CD14-positive monocyte (primary cell): ENCODE data around the gene ZNF385C. TPM values are rescaled to one million over a fixed set of nuclear protein-coding genes. Genes with fewer than 3 reads are reported as not detected.

Experiments used
- DNase-seq, 3 donors: peaks; one replicate each; pipeline ENCODE4 v3.0.0-alpha.2; 2011 to 2022
- H2AFZ ChIP-seq: 2 replicates; pipeline ENCODE4 v1.6.0; 2012; ENCODE audit warnings: mild to moderate bottlenecking, low read depth, low read length, inconsistent platforms; ENCODE audit not compliant: insufficient read depth, poor library complexity, severe bottlenecking
- H3K27ac ChIP-seq, 2 donors: 1 replicate in 1 of 2; 2 replicates in 1 of 2; pipeline ENCODE4 v1.5.1; 2012 to 2013; ENCODE audit warnings: low read length in 2 of 2, control low read depth in 1 of 2, inconsistent platforms in 1 of 2, low read depth in 1 of 2, mild to moderate bottlenecking in 1 of 2
- H3K27me3 ChIP-seq, 2 donors: one replicate each; pipeline versions ENCODE4 v1.6.0 to v1.6.1; 2011 to 2013; ENCODE audit warnings: low read length in 2 of 2; ENCODE audit not compliant: control insufficient read depth in 2 of 2, insufficient read depth in 2 of 2
- H3K36me3 ChIP-seq, 2 donors: replicated peaks in 1 of 2; 1 replicate in 1 of 2; 2 replicates in 1 of 2; pipeline versions ENCODE4 v1.5.1 to v1.6.1; 2012 to 2013; ENCODE audit warnings: low read length in 2 of 2, control low read depth in 1 of 2, inconsistent platforms in 1 of 2, mild to moderate bottlenecking in 1 of 2; ENCODE audit not compliant: insufficient read depth in 2 of 2, control insufficient read depth in 1 of 2
- H3K4me1 ChIP-seq, 2 donors: 1 replicate in 1 of 2; 2 replicates in 1 of 2; pipeline versions ENCODE4 v1.5.1 to v1.6.1; 2012 to 2013; ENCODE audit warnings: low read length in 2 of 2, control low read depth in 1 of 2, inconsistent platforms in 1 of 2, mild to moderate bottlenecking in 1 of 2, moderate library complexity in 1 of 2; ENCODE audit not compliant: insufficient read depth in 2 of 2, control insufficient read depth in 1 of 2
- H3K4me2 ChIP-seq: replicated peaks from 2 replicates; pipeline ENCODE3; 2012; ENCODE audit warnings: low read length, moderate library complexity, mild to moderate bottlenecking; ENCODE audit not compliant: poor library complexity, severe bottlenecking; ENCODE audit errors: extremely low read depth
- H3K4me3 ChIP-seq, 3 experiments: fragments of 200-600 bp in 1 of 3; sonication (generic) in 1 of 3; replicated peaks in 1 of 3; 1 replicate in 2 of 3; 2 replicates in 1 of 3; pipeline ENCODE4 v1.5.1; 2011 to 2013; ENCODE audit warnings: low read length in 3 of 3, mild to moderate bottlenecking in 3 of 3, control low read depth in 2 of 3, low read depth in 2 of 3, inconsistent platforms in 1 of 3, moderate library complexity in 1 of 3
- H3K79me2 ChIP-seq: 2 replicates; pipeline ENCODE4 v1.6.0; 2012; ENCODE audit warnings: mild to moderate bottlenecking, control low read depth, inconsistent platforms, low read length, moderate library complexity; ENCODE audit not compliant: insufficient read depth
- H3K9ac ChIP-seq: 2 replicates; pipeline ENCODE4 v1.6.0; 2017; ENCODE audit warnings: low read length, mild to moderate bottlenecking; ENCODE audit not compliant: insufficient read depth, poor library complexity, severe bottlenecking
- H3K9me3 ChIP-seq, 2 donors: replicated peaks in 1 of 2; 1 replicate in 1 of 2; 2 replicates in 1 of 2; pipeline versions ENCODE4 v1.5.1 to v1.6.1; 2012 to 2013; ENCODE audit warnings: low read length in 2 of 2, control low read depth in 1 of 2; ENCODE audit not compliant: control insufficient read depth in 1 of 2, insufficient read depth in 1 of 2
- H4K20me1 ChIP-seq: 2 replicates; pipeline ENCODE4 v1.6.0; 2012; ENCODE audit warnings: mild to moderate bottlenecking, low read length, control low read depth, moderate library complexity; ENCODE audit not compliant: insufficient read depth
- H3K27ac Mint-ChIP-seq, 7 donors: one replicate each; pipeline ENCODE4 v1.8.0; 2020; ENCODE audit warnings: mild to moderate bottlenecking in 7 of 7, mixed read lengths in 7 of 7, moderate library complexity in 6 of 7, inconsistent platforms in 2 of 7
- H3K27me3 Mint-ChIP-seq, 3 donors: one replicate each; pipeline ENCODE4 v1.8.0; 2021 to 2022; ENCODE audit warnings: low read depth in 3 of 3, mild to moderate bottlenecking in 3 of 3, mixed read lengths in 3 of 3, moderate library complexity in 3 of 3, inconsistent platforms in 1 of 3
- H3K36me3 Mint-ChIP-seq, 2 donors: one replicate each; pipeline ENCODE4 v1.8.0; 2020; ENCODE audit warnings: mixed read lengths in 2 of 2, inconsistent platforms in 1 of 2, mild to moderate bottlenecking in 1 of 2
- H3K4me1 Mint-ChIP-seq: one replicate; pipeline ENCODE4 v1.8.0; 2020; ENCODE audit warnings: mild to moderate bottlenecking, mixed read lengths
- H3K4me3 Mint-ChIP-seq, 2 donors: one replicate each; pipeline ENCODE4 v1.8.0; 2020; ENCODE audit warnings: mild to moderate bottlenecking in 2 of 2, mixed read lengths in 2 of 2, moderate library complexity in 1 of 2
- H3K9me3 Mint-ChIP-seq, 7 donors: one replicate each; pipeline ENCODE4 v1.8.0; 2020 to 2022; ENCODE audit warnings: mixed read lengths in 7 of 7, mild to moderate bottlenecking in 6 of 7, moderate library complexity in 6 of 7, inconsistent platforms in 2 of 7
- CTCF ChIP-seq: fragments of 200-600 bp; IDR thresholded peaks from one replicate; pipeline ENCODE4 v1.8.0; 2022; ENCODE audit warnings: antibody characterized with exemption, mild to moderate bottlenecking
- WGBS: methylation state at CpG from one replicate; pipeline ENCODE4 v1.1.5; 2013; ENCODE audit warnings: missing lambda C conversion rate; ENCODE audit not compliant: insufficient coverage; 5-methylcytosine and 5-hydroxymethylcytosine counted together
- intact Hi-C, 2 donors: fragments of 100-400 bp; cut with micrococcal nuclease; formaldehyde crosslinking; loops; one replicate each; pipeline versions ENCODE4 v1.15.0 to v1.15.1; 2023
- polyA plus RNA-seq, 3 donors: library from polyadenylated mRNA; depleted of rRNA in 1 of 3; unstranded in 2 of 3; stranded (reverse) in 1 of 3; fragments of 300-500 nt in 2 of 3; fragments of >200 nt in 1 of 3; fragmentation: Illumina TruSeq in 2 of 3; gene quantifications; 1 replicate in 2 of 3; 2 replicates in 1 of 3; pipeline ENCODE4 v1.2.3, GENCODE V29; 2012 to 2021

Gene ZNF385C
- polyA plus RNA-seq, 3 donors = 0.09 to 0.55 TPM; not detected in 1

DNA sequence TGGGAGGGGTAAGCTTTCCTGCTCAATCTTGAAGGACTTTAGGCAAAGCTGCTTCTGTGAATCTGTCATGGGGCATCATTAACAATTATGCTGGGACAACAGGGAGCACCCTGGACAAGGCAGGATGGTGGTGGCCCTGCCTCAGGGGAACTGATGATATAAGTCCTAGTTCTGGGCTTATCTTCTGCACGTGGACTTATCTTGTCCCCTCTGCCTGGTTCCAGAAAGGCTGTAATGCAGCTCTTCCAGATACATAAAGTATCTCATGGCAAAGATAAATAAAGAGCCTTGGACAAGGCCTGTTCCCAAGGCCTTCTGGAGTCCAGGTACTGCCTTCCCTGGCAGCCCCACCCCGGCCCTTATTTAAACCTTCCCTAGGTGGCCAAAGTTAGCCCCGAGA, 6.0 kb upstream of the ZNF385C start:
- intact Hi-C loops = loop anchor here (5.0 kb wide), 2 partner anchors 37 to 77 kb away; no protein-coding TSS in a partner anchor
- H3K27ac ChIP-seq = no peak overlapping the region
- no peaks in the 10 kb centered on the region for H4K20me1 ChIP-seq
- H3K4me3 Mint-ChIP-seq = no peak overlapping the region
- no peaks in the 10 kb centered on the region for H3K9me3 Mint-ChIP-seq
- no peak overlapping the region for H3K9ac ChIP-seq
- no peaks in the 10 kb centered on the region for H3K27me3 ChIP-seq
- peaks cover 1 to 11% (median 3%) of the 10 kb centered on the region in 3 donors for H3K27me3 Mint-ChIP-seq
- H3K9me3 ChIP-seq = no peaks in the 10 kb centered on the region
- H3K4me2 ChIP-seq = no peak overlapping the region
- DNase-seq = no peak
- TF ChIP-seq CTCF = no peak
- no peak overlapping the region for H3K4me3 ChIP-seq
- H3K36me3 ChIP-seq = peaks cover 14 to 42% of the 10 kb centered on the region in 2 donors
- H3K36me3 Mint-ChIP-seq = peaks cover 44 to 53% of the 10 kb centered on the region in 2 donors
- no peak overlapping the region for H2AFZ ChIP-seq
- peaks cover 14% of the 10 kb centered on the region for H3K4me1 Mint-ChIP-seq
- no peak overlapping the region for H3K27ac Mint-ChIP-seq
- peaks cover 11 to 14% of the 10 kb centered on the region in 2 donors for H3K4me1 ChIP-seq
- H3K79me2 ChIP-seq = no peaks in the 10 kb centered on the region
- WGBS = 100% methylated on average over 1 of the region's 3 CpGs

- Histone ChIP-seq H3K9me3 (no peaks in the 10 kb centered on the region), H3K27me3 (peaks cover 0 to 7% of the 10 kb centered on the region in 2 donors), H3K4me2 (no peak overlapping the region), H4K20me1 (no peaks in the 10 kb centered on the region), H3K79me2 (no peaks in the 10 kb centered on the region), H3K27ac (no peak overlapping the region), H3K4me3 (no peak overlapping the region), H2AFZ (no peak overlapping the region), H3K4me1 (peaks cover 11 to 14% of the 10 kb centered on the region in 2 donors), H3K36me3 (peaks cover 9 to 34% of the 10 kb centered on the region in 2 donors), H3K9ac (no peak overlapping the region)
- 100% methylated on average over 10 of the region's 11 CpGs for WGBS
- no peak overlapping the region for H3K4me3 Mint-ChIP-seq
- H3K27me3 Mint-ChIP-seq = peaks cover 9 to 16% (median 10%) of the 10 kb centered on the region in 3 donors
- TF ChIP-seq CTCF = no peak
- DNase-seq = no peak
- intact Hi-C loops = loop anchor here (5.0 kb wide), 2 partner anchors 36 to 76 kb away; no protein-coding TSS in a partner anchor
- H3K4me1 Mint-ChIP-seq = peaks cover 14% of the 10 kb centered on the region
- no peaks in the 10 kb centered on the region for H3K9me3 Mint-ChIP-seq
- H3K27ac Mint-ChIP-seq = no peak overlapping the region
- H3K36me3 Mint-ChIP-seq = peaks cover 35 to 44% of the 10 kb centered on the region in 2 donors
Measured at GRCh38 chr17:42103221-42103954, 5.1 kb upstream of the ZNF385C start.
